Activated CD4-positive, alpha-beta T cell treated with anti-CD3 and anti-CD28 coated beads, Interleukin-2, amount 50 U/mL, for 24 hours (primary cell): ENCODE results near the gene DDX28.
A peak's percentile ranks its signal among the peaks of the same experiment; 100 is the strongest.
"Not testable (repeated sequence)": the region's sequence is repeated elsewhere in the genome, so short reads cannot be mapped to it uniquely, and the experiment has no call there.

Experiments
- DNase-seq, 2 donors: peaks; one replicate each; pipeline ENCODE4 v3.0.0-alpha.2; 2020; ENCODE audit warnings: low read depth in 1 of 2, low spot score in 1 of 2

DDX28 gene

DNA sequence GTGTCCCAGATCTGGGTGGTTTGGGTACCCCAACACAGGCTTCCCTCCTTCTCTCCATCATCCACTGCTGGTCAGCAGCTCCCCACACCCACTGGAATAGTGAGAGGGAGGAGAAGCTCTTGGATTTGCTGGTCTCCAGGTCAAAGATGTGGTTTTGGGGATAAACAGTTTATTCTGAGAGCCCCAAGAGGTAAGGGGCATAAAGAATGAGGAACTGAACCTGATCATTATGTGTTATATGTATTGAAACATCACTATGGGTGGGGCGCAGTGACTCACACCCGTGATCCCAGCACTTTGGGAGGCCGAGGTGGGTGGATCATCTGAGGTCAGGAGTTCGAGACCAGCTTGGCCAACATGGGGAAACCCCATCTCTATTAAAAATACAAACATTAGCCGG, 27.6 kb downstream of the DDX28 start:
- DNase-seq, result no peak

DNA sequence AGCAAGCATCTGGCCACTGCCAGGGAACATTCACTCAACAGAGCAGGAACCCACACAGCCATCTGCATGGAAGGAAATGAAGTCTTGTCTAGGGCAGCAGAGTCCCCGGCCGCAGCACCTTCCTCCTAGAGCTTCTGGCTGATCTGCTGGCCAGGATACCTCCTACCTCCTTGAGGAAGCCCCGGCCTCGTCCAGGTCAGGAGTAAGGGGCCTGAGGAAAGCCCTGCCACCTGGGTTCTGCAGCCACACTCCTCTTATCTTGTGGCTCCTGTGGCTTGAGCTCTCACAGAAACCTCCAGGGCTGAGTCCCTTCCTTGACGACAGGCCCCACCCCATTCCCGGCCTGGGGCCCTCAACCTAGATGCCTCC, 29.0 kb downstream of the DDX28 start:
- DNase-seq, result not testable (repeated sequence)

DNA sequence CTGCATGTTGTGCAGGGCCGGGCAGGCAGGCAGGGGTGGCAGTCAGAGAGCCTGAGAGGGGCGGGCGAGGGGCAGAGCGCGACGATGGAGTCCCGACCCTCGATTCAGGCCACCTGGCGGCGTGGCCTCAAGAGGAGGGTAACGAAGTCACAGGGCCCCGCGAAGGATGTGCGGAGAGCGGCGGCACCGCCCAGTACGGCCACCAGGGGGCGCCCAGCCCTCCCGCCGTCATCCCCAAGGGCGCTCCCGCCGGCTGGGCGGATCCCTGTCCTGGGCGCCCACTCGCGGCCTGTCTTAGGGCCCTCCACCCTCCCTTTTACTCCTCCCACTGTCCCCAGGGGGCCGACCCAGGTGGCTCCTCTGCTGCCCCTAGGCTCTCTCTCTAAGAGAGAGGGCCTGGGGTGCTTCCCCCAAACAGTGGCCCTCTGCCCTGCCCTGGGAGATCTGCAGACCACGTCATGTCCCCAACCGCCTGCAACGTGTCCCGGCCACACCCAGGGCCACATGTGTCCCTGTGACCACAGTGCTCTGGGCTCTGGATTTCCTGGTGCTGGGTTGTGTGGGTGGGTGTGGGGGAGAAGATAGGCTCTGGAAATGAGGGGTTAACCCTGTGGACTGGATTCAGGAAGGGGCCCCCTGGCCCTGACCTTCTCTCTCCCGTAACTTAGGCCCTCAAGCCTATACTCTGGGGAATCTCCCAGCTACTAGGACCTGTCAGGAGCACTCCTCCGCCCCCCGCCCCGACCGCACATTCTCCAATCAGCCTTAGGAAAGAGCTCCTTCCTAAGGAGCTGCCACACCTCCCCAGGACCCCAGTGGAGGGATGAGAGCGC, 29.6 kb downstream of the DDX28 start:
- DNase-seq, result peak; percentile 68 to 77

DNA sequence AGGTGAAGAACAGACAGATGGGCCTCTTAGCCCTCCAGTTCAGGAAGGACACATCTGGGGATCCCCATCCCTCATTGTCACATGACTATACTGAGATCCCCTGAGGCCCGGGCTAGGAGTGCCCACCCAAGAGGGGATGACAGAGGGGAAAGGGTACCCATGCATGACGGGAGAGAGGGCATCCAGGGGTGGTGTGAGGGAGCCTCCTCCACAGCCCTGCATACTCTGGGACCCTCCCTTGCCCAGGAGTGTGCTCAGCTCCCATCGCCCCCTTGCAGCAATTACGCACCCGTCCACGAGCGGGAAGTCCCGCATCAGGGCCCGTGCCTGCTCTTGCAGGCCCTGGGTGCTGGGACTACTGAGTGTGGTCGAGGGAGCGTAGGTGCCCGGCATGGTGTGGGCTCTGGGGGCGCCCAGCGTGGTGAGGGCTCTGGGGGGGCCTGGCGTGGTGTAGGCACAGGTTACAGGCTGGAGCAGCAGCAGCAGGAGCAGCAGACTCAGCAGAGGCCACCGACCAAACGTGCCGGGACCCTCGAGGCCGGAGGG, 30.3 kb downstream of the DDX28 start:
- DNase-seq, result no peak

DNA sequence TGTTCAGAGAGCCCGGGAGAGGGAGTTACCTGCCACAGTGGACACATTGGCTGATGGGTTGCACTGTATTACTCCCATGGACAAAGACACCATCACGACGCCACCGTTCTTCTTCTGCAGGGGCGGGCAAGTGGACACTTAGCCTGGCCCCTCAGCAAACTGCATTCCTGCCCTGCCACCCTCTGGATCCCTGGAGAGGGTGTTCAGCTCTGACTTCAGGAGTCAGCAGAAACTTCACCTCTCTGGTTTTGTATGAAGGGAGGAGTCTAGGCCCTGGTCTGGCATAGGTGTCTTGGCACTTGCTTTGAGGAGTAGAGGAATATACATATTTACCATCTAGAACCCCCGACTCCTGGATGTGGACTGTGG, 33.0 kb downstream of the DDX28 start:
- no peak for DNase-seq

DNA sequence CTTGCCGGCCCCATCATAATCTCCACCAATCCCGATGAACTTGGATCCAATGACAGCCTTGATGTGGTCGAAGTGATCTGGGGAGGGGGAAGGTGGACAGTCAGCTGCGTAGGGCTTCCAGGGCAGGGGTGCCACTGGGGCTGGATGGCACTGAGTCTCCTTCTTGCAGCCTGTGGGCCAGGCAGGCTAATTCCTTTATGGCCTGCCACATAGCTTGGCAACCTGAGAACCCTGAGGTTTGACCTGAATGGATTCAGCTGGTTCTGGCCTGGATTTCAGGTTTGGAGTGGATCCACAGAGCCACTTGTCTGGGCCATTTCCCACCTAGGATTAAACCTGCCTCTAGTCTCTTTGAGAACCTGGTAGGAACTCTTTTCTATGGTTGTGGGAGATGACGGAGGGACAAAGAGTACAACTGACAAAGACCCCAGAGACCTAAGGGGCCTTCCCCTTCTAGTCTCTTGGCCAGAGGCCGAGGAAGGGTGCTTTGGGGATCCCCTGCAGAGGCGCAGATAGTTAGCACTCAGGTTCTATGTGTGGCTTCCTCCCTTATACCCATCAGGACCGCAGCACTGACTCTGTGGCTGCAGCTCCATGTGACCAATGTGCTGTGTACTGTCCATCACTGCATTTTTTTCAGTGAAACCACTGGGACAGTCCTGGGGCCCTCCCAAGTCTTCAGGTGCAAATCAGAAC, 33.6 kb downstream of the DDX28 start:
- DNase-seq, result no peak

DNA sequence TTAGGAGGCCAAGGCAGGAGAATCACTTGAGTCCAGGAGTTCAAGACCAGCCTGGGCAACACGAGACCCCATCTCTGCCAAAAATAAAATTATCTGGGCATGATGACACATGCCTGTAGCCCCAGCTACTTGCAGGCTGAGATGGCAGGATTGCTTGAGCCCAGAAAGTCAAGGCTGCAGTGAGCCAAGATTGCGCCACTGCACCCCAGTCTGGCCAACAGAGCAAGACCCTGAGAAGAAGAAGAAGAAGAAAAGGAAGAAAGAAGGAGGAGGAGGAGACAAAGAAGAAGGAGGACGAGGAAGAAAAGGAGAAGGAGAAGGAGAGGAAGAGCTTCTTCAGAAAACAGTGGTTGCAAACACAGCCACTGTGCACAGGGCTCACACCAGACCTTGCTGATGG, 34.4 kb downstream of the DDX28 start:
- no peak for DNase-seq

DNA sequence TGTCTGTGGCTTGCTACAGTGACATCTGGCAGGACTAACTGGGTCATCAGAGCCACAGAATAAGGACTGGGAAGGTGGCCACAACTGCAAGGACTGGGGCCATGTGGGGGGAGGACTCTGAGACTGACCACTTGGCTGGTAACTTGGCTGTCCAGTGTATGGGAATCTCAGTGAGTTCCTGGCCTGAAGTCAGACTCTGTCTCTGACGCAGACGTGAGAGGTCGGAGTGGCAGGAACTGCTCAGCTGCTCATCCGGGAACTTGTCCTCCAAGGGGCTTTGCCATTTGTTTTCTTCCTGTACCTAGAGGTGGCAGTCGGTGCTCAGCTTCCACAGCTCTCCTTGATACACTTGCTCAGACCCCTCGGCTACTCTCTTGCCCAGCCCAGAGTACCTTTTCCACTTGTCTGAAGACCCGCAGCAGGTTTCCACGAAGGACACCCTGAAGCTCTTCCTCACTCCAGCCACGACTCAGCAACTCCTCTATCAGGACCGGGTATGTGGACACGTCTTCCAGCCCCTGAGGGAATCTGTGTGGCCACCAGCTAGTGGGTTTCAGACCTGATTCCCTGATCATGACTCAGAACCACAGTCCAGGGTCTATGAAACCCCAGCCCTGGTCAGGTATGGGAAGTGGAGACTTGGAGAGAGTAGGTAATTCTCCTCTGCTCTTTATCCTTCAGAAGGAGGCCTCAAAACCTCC, 35.4 kb downstream of the DDX28 start:
- no peak for DNase-seq

DNA sequence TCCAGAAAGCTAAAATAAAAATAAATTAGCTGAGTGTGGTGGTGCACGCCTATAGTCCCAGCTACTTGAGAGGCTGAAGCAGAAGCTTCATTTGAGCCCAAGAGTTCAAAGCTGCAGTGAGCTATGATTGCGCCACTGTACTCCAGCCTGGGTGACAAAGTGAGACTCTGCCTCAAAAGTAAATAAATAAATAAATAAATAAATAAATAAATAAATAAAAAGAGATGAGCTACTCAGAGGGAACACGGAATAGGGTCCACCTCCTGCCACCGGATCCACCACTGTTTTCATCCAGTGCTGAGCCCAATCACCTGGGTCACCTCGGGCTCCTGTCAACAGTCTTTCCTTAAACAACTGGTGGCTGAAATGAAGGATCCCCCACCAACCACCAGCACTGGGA, 36.1 kb downstream of the DDX28 start:
- no peak for DNase-seq

DNA sequence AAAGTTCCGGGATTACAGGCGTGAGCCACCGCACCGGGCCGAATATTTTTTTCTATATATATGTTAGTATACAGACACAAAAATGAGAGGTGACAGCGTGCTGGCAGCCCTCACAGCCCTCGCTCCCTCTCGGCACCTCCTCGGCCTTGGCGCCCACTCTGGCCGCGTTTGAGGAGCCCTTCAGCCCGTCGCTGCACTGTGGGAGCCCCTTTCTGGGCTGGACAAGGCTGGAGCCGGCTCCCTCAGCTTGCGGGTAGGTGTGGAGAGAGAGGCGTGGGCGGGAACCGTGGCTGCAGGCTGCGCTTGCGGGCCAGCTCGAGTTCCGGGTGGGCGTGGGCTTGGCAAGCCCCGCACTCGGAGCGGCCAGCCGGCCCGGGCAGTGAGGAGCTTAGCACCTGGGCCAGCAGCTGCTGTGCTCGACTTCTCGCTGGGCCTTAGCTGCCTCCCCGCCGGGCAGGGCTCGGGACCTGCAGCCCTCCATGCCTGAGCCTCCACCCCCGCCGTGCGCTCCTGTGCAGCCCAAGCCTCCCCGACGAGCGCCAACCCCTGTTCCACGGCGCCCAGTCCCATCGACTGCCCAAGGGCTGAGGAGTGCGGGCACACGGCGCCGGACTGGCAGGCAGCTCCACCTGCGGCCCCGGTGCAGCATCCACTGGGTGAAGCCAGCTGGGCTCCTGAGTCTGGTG, 40.9 kb downstream of the DDX28 start:
- no peak for DNase-seq

DNA sequence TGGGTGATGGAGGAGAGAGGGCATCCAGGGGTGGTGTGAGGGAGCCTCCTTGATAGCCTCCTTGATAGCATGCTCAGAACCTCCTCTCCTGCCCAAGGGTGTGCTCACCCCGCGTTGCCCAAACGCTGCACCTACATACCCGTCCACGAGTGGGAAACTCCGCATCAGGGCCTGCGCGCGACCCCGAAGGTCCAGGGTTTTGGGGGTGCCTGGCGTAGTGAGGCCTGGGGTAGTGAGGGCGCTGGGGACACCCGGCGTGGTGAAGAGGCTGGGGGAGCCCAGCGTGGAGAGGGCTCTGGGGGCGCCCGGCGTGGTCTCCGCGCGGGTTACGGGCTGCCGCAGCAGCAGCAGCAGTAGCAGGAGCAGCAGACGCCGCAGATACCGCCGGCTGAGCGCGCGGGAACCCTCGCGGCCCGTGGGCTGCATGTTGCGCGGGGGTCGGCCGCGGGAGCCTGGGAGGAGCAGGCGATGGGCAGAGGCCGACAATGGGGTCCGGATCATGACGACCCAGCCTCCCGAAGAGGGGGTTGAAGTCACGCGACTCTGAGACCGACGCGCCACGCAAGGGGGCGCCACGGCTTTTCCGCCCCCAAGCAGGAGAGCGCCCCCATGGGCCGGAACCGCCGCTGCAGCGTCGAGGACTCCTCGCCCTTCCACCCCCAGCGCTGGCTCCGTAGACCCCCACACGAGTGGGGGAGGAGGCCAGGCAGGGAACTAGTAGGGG, 42.9 kb downstream of the DDX28 start, which contains the start of gene DPEP3:
Gene DPEP3 (minus strand): TSS at position 545 of the 724 bp plus-strand sequence. CDS start 119 bp downstream, at position 426.
- DNase-seq, result no peak

DNA sequence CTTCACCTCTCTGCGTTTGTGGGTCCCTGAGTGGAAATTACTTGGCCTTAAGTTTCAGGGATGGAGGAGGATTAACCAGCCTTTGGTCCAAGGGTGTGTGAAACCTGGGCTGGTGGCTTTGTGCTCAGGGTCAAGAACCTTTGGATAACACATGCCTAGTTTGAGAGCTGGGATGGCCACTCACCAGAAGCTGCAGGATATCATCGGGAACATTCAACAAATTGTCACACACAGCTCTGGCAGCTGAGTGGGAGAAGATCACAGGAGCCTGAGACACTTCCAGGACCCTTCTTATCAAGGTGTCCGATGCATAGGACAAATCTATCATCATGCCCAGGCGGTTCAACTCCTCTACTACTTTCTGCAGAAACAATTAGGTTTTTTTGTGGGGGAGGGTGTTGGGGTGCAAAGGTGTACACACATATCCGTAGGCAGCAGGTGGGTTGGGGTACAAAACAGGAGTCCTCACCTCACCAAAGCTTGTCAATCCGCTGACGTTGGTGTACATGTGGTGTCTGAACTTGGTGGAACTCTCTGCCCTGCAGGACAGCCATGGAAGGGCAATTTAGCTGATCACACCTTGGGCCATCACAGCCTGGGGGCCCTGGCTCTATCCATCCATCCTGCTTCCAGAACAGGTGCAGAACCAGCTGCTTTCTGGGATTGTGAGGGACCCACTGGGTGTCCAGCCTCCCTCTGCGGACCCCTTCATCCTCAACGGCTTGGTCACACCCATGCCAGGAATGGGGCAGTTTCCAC, 45.4 kb downstream of the DDX28 start:
- no peak for DNase-seq

DNA sequence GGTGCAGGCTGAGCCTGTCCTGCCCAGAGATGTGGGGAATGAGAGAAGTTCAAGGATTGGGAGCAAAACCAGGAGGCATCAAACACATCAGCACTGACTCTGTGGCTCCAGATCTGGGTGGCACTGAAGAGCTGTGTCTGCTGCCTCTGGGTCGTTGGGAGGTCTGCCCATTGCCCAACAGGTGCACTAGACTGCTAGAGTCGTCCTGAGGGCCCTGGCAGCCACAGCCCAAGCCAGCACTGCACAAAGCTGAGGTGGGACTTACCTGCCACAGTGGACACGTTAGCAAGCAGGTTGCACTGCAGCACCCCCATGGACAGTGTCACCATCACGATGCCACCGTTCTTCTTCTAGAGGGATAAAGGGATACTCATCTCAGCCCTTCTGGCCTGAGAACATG, 46.0 kb downstream of the DDX28 start:
- no peak for DNase-seq

DNA sequence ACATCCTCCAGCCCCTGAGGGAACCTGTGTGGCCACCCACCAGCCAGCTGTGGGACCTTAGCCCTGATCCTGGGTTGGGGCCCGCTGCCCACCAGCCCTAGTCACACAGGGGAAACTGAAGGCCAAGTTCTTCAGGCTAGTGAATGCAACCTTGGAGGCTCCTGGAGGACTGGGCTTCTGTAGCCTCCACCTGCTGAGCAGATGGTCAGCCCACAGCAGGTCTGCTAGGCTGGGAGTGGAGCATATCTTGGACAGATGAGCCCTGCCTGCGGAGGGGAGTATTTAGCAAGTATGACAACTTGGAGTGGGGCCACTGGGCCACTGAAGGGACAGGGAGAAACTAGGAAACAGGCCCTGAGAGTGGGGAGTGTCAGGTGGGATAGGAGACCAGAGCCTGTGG, 46.8 kb downstream of the DDX28 start:
- no peak for DNase-seq

DNA sequence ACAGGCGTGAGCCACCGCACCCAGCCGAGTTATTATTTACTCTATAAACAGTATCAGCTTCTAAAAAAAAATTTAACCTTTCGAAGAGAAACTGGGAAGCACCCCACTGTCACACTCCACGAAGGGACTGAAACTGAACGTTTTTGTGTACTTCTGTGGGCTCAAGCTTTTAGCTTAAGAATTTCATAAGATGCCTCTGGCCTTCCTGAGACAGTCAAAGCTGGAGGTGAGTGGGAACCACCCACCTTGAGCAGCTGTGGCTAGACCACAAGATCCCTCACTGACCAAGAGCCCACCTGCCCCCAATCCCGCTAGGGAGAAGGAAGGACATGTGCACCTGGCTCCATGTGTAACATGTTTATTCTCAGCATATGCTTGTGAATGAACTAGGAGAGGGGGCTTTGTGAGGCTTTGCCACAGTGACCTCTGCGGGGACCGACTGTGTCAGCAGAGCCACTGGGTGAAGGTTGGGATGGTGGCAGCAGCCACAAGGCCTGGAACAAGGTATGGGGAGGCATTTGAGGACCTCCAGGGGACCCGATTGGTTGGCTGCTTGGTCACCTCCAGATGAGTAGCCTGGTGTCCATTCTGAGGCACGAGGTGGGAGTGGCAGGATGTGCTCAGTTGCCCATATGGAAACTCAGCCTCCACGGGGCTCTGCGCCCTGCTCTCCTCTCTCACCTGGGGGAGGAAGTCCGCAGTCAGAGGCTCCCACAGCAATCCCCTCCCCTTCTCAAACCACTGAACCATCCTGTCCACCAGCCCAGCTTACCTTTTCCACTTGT, 47.5 kb downstream of the DDX28 start:
- DNase-seq, result no peak

DNA sequence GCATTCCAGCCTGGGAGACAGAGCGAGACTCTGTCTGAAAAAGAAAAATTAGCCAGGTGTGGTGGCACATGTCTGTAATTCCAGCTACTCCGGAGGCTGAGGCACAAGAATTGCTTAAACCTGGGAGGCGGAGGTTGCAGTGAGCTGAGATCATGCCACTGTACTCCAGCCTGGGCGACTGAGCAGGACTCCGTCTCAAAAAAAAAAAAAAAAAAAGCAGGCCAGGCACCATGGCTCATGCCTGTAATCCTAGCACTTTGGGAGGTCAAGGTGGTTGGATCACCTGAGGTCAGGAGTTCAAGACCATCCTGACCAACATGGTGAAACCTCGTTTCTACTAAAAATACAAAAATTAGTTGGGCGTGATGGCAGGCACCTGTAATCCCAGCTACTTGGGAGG, 50.7 kb downstream of the DDX28 start:
- DNase-seq, result not testable (repeated sequence)

DNA sequence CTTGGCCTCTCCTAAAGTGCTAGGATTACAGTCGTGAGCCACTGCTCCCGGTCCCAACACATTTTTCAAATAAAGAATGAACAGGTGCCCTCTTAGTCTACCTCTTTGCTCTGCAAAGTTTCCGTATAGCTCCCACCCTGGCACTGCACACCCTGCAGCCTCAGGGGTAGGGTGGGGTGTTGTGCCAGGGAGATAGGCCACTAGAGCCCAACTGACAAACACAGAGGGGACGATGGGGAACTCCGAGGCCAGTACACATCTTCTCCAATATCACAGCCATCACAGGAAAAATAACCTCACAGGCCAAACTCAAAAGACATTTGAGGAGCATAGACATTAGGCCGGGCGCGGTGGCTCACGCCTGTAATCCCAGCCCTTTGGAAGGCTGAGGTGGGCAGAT, 51.9 kb downstream of the DDX28 start:
- DNase-seq, result no peak
